SK-N-SH (cell line): ENCODE measurements around the gene RIT1. TPM values are rescaled to one million over a fixed set of nuclear protein-coding genes. Genes with fewer than 3 reads are reported as not detected.

Experiments used
- CTCF ChIA-PET: fragments of 300-600, 350-600 bp; formaldehyde crosslinking; extraction: SDS; loops from one replicate; lab custom pipeline; 2021; lab: Yijun Ruan, JAX
- POLR2A ChIA-PET: fragments of 350-600 bp; sonication (Branson Sonifier 250); formaldehyde crosslinking; extraction: SDS; loops from one replicate; lab custom pipeline; 2020; ENCODE audit warnings: antibody characterized with exemption, inconsistent platforms; lab: Yijun Ruan, JAX
- DNase-seq: peaks from one replicate; pipeline ENCODE4 v3.0.0; 2012
- H2AFZ ChIP-seq: fragments of 200-600 bp; sonication (generic); 2 replicates; pipeline ENCODE4 v1.8.1; 2016; ENCODE audit warnings: antibody characterized with exemption, mild to moderate bottlenecking, low read depth
- H3F3A ChIP-seq: fragments of 200-600 bp; sonication (generic); replicated peaks from 2 replicates; pipeline ENCODE3; 2016; ENCODE audit warnings: antibody characterized with exemption, mild to moderate bottlenecking; ENCODE audit not compliant: insufficient read depth
- H3K27ac ChIP-seq, 2 experiments: fragments of 200-500 bp in 1 of 2; fragments of 200-600 bp in 1 of 2; sonication (Bioruptor generic) in 1 of 2; sonication (generic), shearing (Covaris generic) in 1 of 2; 2 replicates each; pipeline versions ENCODE4 v1.5.1 to v1.6.1; 2014 to 2016; ENCODE audit warnings: low read depth in 2 of 2, inconsistent platforms in 1 of 2, low read length in 1 of 2, mild to moderate bottlenecking in 1 of 2, mixed read lengths in 1 of 2
- H3K27me3 ChIP-seq: fragments of 200-600 bp; sonication (generic), shearing (Covaris generic); 2 replicates; pipeline ENCODE4 v1.6.1; 2016; ENCODE audit warnings: mixed run types; ENCODE audit not compliant: insufficient read depth
- H3K36me3 ChIP-seq, 2 experiments: fragments of 200-500 bp in 1 of 2; fragments of 200-600 bp in 1 of 2; sonication (Bioruptor generic) in 1 of 2; sonication (generic) in 1 of 2; replicated peaks in 1 of 2; 2 replicates each; pipeline versions ENCODE3 to v1.5.1; 2014 to 2016; ENCODE audit warnings: low read length in 1 of 2, mild to moderate bottlenecking in 1 of 2; ENCODE audit not compliant: insufficient read depth in 2 of 2, control insufficient read depth in 1 of 2
- H3K4me1 ChIP-seq, 2 experiments: fragments of 200-500 bp in 1 of 2; fragments of 200-600 bp in 1 of 2; sonication (Bioruptor generic) in 1 of 2; sonication (generic), shearing (Covaris generic) in 1 of 2; 2 replicates each; pipeline versions ENCODE4 v1.5.1 to v1.6.1; 2014 to 2016; ENCODE audit warnings: low read depth in 1 of 2, low read length in 1 of 2, mixed run types in 1 of 2; ENCODE audit not compliant: insufficient read depth in 2 of 2, control insufficient read depth in 1 of 2
- H3K4me2 ChIP-seq: fragments of 200-600 bp; sonication (generic), shearing (Covaris generic); 2 replicates; pipeline ENCODE4 v1.6.1; 2017; ENCODE audit warnings: mixed run types
- H3K4me3 ChIP-seq, 2 experiments: fragments of 200-500 bp in 1 of 2; fragments of 200-600 bp in 1 of 2; sonication (Bioruptor generic) in 1 of 2; sonication (generic), shearing (Covaris generic) in 1 of 2; 2 replicates each; pipeline versions ENCODE4 v1.5.1 to v1.8.1; 2014 to 2016; ENCODE audit warnings: low read depth in 2 of 2, inconsistent platforms in 1 of 2, low read length in 1 of 2, mild to moderate bottlenecking in 1 of 2, mixed read lengths in 1 of 2, moderate library complexity in 1 of 2
- H3K79me2 ChIP-seq: fragments of 200-600 bp; sonication (generic); 2 replicates; pipeline ENCODE4 v1.8.1; 2017; ENCODE audit warnings: mild to moderate bottlenecking; ENCODE audit not compliant: insufficient read depth
- H3K9ac ChIP-seq: fragments of 200-600 bp; sonication (generic); 2 replicates; pipeline ENCODE4 v1.6.1; 2017; ENCODE audit warnings: mixed run types
- H3K9me2 ChIP-seq: fragments of 200-600 bp; sonication (generic); 2 replicates; pipeline ENCODE4 v1.6.1; 2017; ENCODE audit warnings: mixed run types
- H3K9me3 ChIP-seq: fragments of 200-600 bp; sonication (generic); 2 replicates; pipeline ENCODE4 v1.6.1; 2017; ENCODE audit warnings: mixed run types, mild to moderate bottlenecking, moderate library complexity
- H4K20me1 ChIP-seq: fragments of 200-600 bp; sonication (generic); 2 replicates; pipeline ENCODE4 v1.6.1; 2017; ENCODE audit warnings: mild to moderate bottlenecking, mixed run types; ENCODE audit not compliant: insufficient read depth
- CHD2 ChIP-seq: fragments of 150-350 bp; IDR thresholded peaks from 2 replicates; pipeline ENCODE4 v1.6.1; 2018; ENCODE audit warnings: low read length; ENCODE audit not compliant: partially characterized antibody
- EP300 ChIP-seq, 2 experiments: IDR thresholded peaks; 2 replicates each; pipeline versions ENCODE4 v1.4.0 to v1.6.1; 2012; ENCODE audit warnings: borderline replicate concordance in 1 of 2, low read depth in 1 of 2, low read length in 1 of 2
- FOSL2 ChIP-seq: IDR thresholded peaks from 2 replicates; pipeline ENCODE4 v1.4.0; 2012; ENCODE audit warnings: low read depth, mild to moderate bottlenecking, moderate library complexity, borderline replicate concordance
- FOXM1 ChIP-seq: IDR thresholded peaks from 2 replicates; pipeline ENCODE4 v1.4.0; 2012; ENCODE audit warnings: low read depth, mild to moderate bottlenecking
- GATA2 ChIP-seq: sonication (generic); formaldehyde crosslinking; IDR thresholded peaks from 2 replicates; pipeline ENCODE4 v1.5.0; 2020; ENCODE audit warnings: mild to moderate bottlenecking, missing genetic modification reagents
- JUND ChIP-seq: IDR thresholded peaks from 2 replicates; pipeline ENCODE4 v1.4.0; 2012
- POLR2AphosphoS5 ChIP-seq: IDR thresholded peaks from 2 replicates; pipeline ENCODE4 v1.6.1; 2012; ENCODE audit warnings: low read depth, low read length
- RCOR1 ChIP-seq: fragments of 150-350 bp; IDR thresholded peaks from 2 replicates; pipeline ENCODE4 v1.6.1; 2017; ENCODE audit warnings: antibody characterized with exemption, low read length
- SMC3 ChIP-seq: IDR thresholded peaks from 2 replicates; pipeline ENCODE4 v1.6.1; 2012; ENCODE audit warnings: low read depth, low read length, improper control_type of control experiment
- TAF1 ChIP-seq: IDR thresholded peaks from 2 replicates; pipeline ENCODE4 v1.6.1; 2012; ENCODE audit warnings: low read depth, mild to moderate bottlenecking, low read length, moderate library complexity, borderline replicate concordance
- YY1 ChIP-seq: IDR thresholded peaks from 2 replicates; pipeline ENCODE4 v1.4.0; 2012; ENCODE audit warnings: low read depth, mild to moderate bottlenecking
- WGBS: methylation state at CpG from one replicate; pipeline ENCODE4 v1.1.6; 2017; ENCODE audit warnings: low lambda C conversion rate; 5-methylcytosine and 5-hydroxymethylcytosine counted together
- polyA plus RNA-seq, 3 experiments: library from polyadenylated mRNA; depleted of rRNA; stranded (reverse); fragments of >200 nt; gene quantifications; 2 replicates each; pipeline ENCODE4 v1.2.3, GENCODE V29; 2012
- TF ChIP-seq, protein P1 (sequence below): fragments of 150-350 bp; IDR thresholded peaks from 2 replicates; pipeline ENCODE4 v1.6.1; 2016; ENCODE audit warnings: mild to moderate bottlenecking, low read depth, low read length
- TF ChIP-seq, protein P2 (sequence below): IDR thresholded peaks from 2 replicates; pipeline ENCODE4 v1.6.1; 2012; ENCODE audit warnings: mild to moderate bottlenecking, low read depth, low read length, moderate library complexity
- TF ChIP-seq, protein P3 (sequence below): IDR thresholded peaks from 2 replicates; pipeline ENCODE4; 2012
- TF ChIP-seq, protein P4 (sequence below): fragments of 150-350 bp; IDR thresholded peaks from 2 replicates; pipeline ENCODE4 v1.6.1; 2017; ENCODE audit warnings: antibody characterized with exemption, low read length, low read depth, borderline replicate concordance

Gene RIT1
- polyA plus RNA-seq, 1 of the 3 experiments (the other 2 are of a cell fraction), result 28.8 TPM

DNA sequence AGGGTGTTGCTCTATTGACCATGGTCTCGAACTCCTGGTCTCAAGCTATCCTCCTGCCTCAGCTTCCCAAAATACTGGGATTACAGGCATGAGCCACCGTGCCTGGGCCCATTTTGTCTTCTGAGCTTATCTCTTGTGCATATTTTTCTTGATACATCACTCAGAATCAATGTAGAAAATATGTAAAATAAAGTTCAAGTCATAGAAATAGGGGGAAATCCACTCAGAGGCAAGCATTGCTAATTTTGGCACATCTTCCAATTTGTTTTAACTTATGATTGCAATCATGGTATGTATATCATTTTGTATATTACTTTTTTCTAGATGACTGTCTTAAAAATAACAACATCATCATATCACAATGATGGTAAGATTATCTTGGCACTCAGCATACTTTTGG, 21.6 kb downstream of the RIT1 start (continued):
- TF ChIP-seq SMC3 (no peak), TAF1 (no peak)
- TF ChIP-seq, protein P1, sequence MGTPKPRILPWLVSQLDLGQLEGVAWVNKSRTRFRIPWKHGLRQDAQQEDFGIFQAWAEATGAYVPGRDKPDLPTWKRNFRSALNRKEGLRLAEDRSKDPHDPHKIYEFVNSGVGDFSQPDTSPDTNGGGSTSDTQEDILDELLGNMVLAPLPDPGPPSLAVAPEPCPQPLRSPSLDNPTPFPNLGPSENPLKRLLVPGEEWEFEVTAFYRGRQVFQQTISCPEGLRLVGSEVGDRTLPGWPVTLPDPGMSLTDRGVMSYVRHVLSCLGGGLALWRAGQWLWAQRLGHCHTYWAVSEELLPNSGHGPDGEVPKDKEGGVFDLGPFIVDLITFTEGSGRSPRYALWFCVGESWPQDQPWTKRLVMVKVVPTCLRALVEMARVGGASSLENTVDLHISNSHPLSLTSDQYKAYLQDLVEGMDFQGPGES, result no peak

DNA sequence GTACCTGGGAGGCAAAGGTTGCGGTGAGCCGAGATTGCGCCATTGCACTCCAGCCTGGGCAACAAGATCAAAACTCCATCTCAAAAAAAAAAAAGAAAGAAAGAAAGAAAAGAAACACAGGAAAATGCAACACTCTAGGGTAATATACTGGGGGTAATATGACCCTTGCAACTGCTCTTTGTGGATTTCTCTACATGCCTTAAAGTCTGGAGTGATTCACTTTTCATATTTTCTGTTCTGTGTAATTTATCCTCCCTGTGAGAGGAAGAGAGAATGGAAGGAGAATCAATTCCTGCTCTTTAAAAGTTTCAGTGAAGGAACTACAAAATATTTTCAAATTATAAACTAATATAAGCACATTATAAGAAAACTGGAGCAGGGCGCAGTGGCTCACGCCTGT, 22.7 kb downstream of the RIT1 start:
- ChIA-PET POLR2A (no interaction called here), CTCF (interaction anchor here (1.0 to 1.2 kb wide), 2 partner anchors 10 to 16 kb away, joined by 3 read pairs; no protein-coding TSS in a partner anchor)
- no peaks in the 10 kb centered on the region for H3K36me3 ChIP-seq
- H3K9ac ChIP-seq, result no peak overlapping the region
- H3K9me3 ChIP-seq, result no peaks in the 10 kb centered on the region
- no peak for TF ChIP-seq RCOR1
- no peak for TF ChIP-seq FOXM1
- TF ChIP-seq, protein P2, sequence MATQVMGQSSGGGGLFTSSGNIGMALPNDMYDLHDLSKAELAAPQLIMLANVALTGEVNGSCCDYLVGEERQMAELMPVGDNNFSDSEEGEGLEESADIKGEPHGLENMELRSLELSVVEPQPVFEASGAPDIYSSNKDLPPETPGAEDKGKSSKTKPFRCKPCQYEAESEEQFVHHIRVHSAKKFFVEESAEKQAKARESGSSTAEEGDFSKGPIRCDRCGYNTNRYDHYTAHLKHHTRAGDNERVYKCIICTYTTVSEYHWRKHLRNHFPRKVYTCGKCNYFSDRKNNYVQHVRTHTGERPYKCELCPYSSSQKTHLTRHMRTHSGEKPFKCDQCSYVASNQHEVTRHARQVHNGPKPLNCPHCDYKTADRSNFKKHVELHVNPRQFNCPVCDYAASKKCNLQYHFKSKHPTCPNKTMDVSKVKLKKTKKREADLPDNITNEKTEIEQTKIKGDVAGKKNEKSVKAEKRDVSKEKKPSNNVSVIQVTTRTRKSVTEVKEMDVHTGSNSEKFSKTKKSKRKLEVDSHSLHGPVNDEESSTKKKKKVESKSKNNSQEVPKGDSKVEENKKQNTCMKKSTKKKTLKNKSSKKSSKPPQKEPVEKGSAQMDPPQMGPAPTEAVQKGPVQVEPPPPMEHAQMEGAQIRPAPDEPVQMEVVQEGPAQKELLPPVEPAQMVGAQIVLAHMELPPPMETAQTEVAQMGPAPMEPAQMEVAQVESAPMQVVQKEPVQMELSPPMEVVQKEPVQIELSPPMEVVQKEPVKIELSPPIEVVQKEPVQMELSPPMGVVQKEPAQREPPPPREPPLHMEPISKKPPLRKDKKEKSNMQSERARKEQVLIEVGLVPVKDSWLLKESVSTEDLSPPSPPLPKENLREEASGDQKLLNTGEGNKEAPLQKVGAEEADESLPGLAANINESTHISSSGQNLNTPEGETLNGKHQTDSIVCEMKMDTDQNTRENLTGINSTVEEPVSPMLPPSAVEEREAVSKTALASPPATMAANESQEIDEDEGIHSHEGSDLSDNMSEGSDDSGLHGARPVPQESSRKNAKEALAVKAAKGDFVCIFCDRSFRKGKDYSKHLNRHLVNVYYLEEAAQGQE, result no peak
- TF ChIP-seq, protein P3, sequence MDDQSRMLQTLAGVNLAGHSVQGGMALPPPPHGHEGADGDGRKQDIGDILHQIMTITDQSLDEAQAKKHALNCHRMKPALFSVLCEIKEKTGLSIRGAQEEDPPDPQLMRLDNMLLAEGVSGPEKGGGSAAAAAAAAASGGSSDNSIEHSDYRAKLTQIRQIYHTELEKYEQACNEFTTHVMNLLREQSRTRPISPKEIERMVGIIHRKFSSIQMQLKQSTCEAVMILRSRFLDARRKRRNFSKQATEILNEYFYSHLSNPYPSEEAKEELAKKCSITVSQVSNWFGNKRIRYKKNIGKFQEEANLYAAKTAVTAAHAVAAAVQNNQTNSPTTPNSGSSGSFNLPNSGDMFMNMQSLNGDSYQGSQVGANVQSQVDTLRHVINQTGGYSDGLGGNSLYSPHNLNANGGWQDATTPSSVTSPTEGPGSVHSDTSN, result 0 out of 2 replicates have a peak, but pooled peaks have one; percentile 37
- no peak for TF ChIP-seq POLR2AphosphoS5
- peak; percentile 27; the same call in 1 of the 2 replicates for TF ChIP-seq JUND
- TF ChIP-seq FOSL2, result no peak; the same call in 1 of the 2 replicates
- no peak for TF ChIP-seq SMC3
- TF ChIP-seq EP300 (IDR thresholded peaks at IDR 0.05; ENCODE audit: borderline replicate concordance in 1 of 2, low read depth in 1 of 2, low read length in 1 of 2), result no peak
- no peak for TF ChIP-seq YY1
- TF ChIP-seq, protein P4, sequence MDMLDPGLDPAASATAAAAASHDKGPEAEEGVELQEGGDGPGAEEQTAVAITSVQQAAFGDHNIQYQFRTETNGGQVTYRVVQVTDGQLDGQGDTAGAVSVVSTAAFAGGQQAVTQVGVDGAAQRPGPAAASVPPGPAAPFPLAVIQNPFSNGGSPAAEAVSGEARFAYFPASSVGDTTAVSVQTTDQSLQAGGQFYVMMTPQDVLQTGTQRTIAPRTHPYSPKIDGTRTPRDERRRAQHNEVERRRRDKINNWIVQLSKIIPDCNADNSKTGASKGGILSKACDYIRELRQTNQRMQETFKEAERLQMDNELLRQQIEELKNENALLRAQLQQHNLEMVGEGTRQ, result no peak
- TF ChIP-seq CHD2, result no peak
- TF ChIP-seq GATA2 (CRISPR knock-in tag), result no peak
- no peaks in the 10 kb centered on the region for H3K9me2 ChIP-seq
- H3K27ac ChIP-seq, result peak overlapping the region in 1 of 2 experiments; percentile 68; a peak in 2 of 4 replicates
- no peak overlapping the region for H3K4me3 ChIP-seq
- peaks cover 2 to 48% of the 10 kb centered on the region in 2 experiments for H3K4me1 ChIP-seq
- H3K27me3 ChIP-seq, result no peaks in the 10 kb centered on the region
- no peak overlapping the region for H2AFZ ChIP-seq
- WGBS, result 98% methylated on average over 5 of the region's 5 CpGs
- no peaks in the 10 kb centered on the region for H3K79me2 ChIP-seq
- DNase-seq, result no peak
- H3F3A ChIP-seq, result peaks cover 59% of the 10 kb centered on the region
- peak overlapping the region; percentile 16; the same call in 1 of the 2 replicates for H3K4me2 ChIP-seq
- H4K20me1 ChIP-seq, result no peaks in the 10 kb centered on the region
